Testis (tissue), 3 donors: ENCODE results near the gene WDR88. TPM values are rescaled to one million over a fixed set of nuclear protein-coding genes. Genes with fewer than 3 reads are reported as not detected.
A peak's percentile ranks its signal among the peaks of the same experiment; 100 is the strongest.

Source experiments
- DNase-seq: peaks from one replicate; pipeline ENCODE4 v3.0.0-alpha.2; 2019
- H3K27ac ChIP-seq, 2 donors: fragments of 200-600 bp; sonication (generic); one replicate each; pipeline ENCODE4 v1.5.1; 2019
- H3K27me3 ChIP-seq: fragments of 200-600 bp; sonication (generic); one replicate; pipeline ENCODE4 v1.5.1; 2019
- H3K36me3 ChIP-seq: fragments of 200-600 bp; sonication (generic); one replicate; pipeline ENCODE4 v1.5.1; 2017; ENCODE audit warnings: low read depth; ENCODE audit errors: missing control alignments
- H3K4me1 ChIP-seq: fragments of 200-600 bp; sonication (generic); one replicate; pipeline ENCODE4 v1.5.1; 2019
- H3K4me3 ChIP-seq, 2 donors: fragments of 200-600 bp; sonication (generic); one replicate each; pipeline ENCODE4 v1.5.1; 2017 to 2019
- H3K9me3 ChIP-seq: fragments of 200-600 bp; sonication (generic); one replicate; pipeline ENCODE4 v1.5.1; 2017
- CTCF ChIP-seq, 3 experiments: fragments of 450-650 bp in 2 of 3; fragments of 200-600 bp in 1 of 3; sonication (generic) in 1 of 3; IDR thresholded peaks; one replicate each; pipeline ENCODE4 v1.5.1; 2016 to 2019; ENCODE audit warnings: antibody characterized with exemption in 3 of 3, mild to moderate bottlenecking in 2 of 3, moderate library complexity in 1 of 3
- POLR2A ChIP-seq: fragments of 450-650 bp; IDR thresholded peaks from one replicate; pipeline ENCODE4 v1.6.1; 2017; ENCODE audit warnings: antibody characterized with exemption, mild to moderate bottlenecking, moderate library complexity
- WGBS, 2 donors: methylation state at CpG; one replicate each; pipeline ENCODE4 v1.1.5; 2018; 5-methylcytosine and 5-hydroxymethylcytosine counted together
- intact Hi-C: fragments of 100-400 bp; cut with DNase I; formaldehyde crosslinking; loops from one replicate; pipeline ENCODE4 v1.15.1; 2023; ENCODE audit warnings: low total_unique reads
- polyA plus RNA-seq: library from polyadenylated mRNA; stranded (reverse); fragments of 350-450 nt; fragmentation: Illumina TruSeq; extraction: RNeasy Lipid Tissue Mini Kit (QIAGEN cat#74804); gene quantifications from one replicate; pipeline ENCODE4 v1.2.3, GENCODE V29; 2014; ENCODE audit warnings: low read depth, low replicate concordance; ENCODE audit not compliant: insufficient read depth
- total RNA-seq, 2 donors: library from RNA; depleted of rRNA; stranded (reverse); fragments of >200 nt; gene quantifications; one replicate each; pipeline ENCODE4 v1.2.3, GENCODE V29; 2016

Gene WDR88
- total and polyA plus RNA-seq, 3 donors from 2014 or later = 5.0 to 15.3 (median 8.9) TPM

DNA sequence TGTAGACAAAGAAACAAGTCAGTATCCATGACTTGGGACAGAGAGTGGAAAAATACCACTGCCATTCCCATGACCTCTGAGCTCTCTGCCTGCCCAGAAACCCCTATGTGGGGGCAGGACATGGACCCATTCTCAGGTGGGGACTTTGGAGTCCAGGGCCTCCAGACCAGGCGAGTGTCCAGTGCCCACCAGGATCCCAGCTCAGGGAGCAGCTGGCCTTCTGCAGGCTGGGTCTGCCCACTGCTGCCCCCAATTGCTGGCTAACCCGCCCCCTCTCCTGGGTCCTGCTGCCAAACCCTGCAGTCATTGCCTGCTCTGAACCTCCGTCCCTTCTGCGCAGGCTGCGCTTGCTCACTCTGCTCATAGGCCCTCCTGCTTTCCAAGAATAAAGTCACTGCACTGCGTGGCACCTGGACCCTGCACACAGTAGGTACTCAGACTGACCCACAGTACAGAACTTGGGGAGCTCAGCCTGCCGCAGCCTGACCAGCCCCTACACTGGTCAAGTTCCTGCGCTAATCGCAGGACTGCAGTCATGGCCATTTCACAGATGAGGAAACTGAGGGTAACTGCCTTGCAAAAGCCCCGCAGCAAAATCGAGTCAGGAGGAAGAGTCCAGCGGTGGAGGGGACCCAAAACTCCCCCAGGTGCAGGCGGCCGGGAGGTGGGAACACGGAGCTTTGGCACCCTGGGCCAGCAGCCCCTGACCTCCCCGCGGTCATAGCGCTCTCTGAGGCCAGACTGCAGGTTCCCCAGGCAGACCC lies 93.0 kb downstream of the WDR88 start:
- Histone ChIP-seq H3K4me1 (no peaks in the 10 kb centered on the region), H3K9me3 (no peaks in the 10 kb centered on the region), H3K4me3 (peak overlapping the region in 1 of 2 donors; percentile 44), H3K27me3 (peaks cover 8% of the 10 kb centered on the region), H3K36me3 (no peaks in the 10 kb centered on the region), H3K27ac (no peak overlapping the region)
- no peak for DNase-seq
- WGBS, 2 donors = 44 to 80% methylated on average over 3 to 18 of the region's 18 CpGs
- TF ChIP-seq CTCF (IDR thresholded peaks at IDR 0.05) (no peak), POLR2A (no peak)
- intact Hi-C loops = no loop called here

Other genes starting within 250 kb of the WDR88 start
- 10 to 100 TPM; 16.7 to 17.2 TPM for gene CEP89, start 160.2 kb upstream of the WDR88 start, total RNA-seq
- 14.0 TPM for gene CEP89, start 160.2 kb upstream of the WDR88 start, polyA plus RNA-seq
- gene FAAP24, start 159.9 kb upstream of the WDR88 start, total RNA-seq = 10 to 100 TPM in 1 of 2 donors, 1 to 10 TPM in 1; 5.5 to 11.8 TPM
- 15.8 TPM for gene FAAP24, start 159.9 kb upstream of the WDR88 start, polyA plus RNA-seq
- gene RHPN2, start 67.2 kb upstream of the WDR88 start, total RNA-seq = 1 to 10 TPM; 3.5 to 8.1 TPM
- 4.0 TPM for gene RHPN2, start 67.2 kb upstream of the WDR88 start, polyA plus RNA-seq
- gene GPATCH1, start 50.9 kb upstream of the WDR88 start, total RNA-seq = 10 to 100 TPM; 13.1 to 14.2 TPM
- 12.0 TPM for gene GPATCH1, start 50.9 kb upstream of the WDR88 start, polyA plus RNA-seq
- gene LRP3, start 62.2 kb downstream of the WDR88 start, total RNA-seq = 10 to 100 TPM; 29.3 to 50.9 TPM
- 21.8 TPM for gene LRP3, start 62.2 kb downstream of the WDR88 start, polyA plus RNA-seq
- gene SLC7A10, start 93.7 kb downstream of the WDR88 start, total RNA-seq = 1 to 10 TPM; 3.0 to 5.8 TPM
- 2.1 TPM for gene SLC7A10, start 93.7 kb downstream of the WDR88 start, polyA plus RNA-seq
- gene CEBPA, start 170.4 kb downstream of the WDR88 start, total RNA-seq = 1 to 10 TPM; 3.5 to 5.0 TPM
- 4.7 TPM for gene CEBPA, start 170.4 kb downstream of the WDR88 start, polyA plus RNA-seq
- 10 to 100 TPM; 20.8 to 20.9 TPM for gene CEBPG, start 241.6 kb downstream of the WDR88 start, total RNA-seq
- 24.3 TPM for gene CEBPG, start 241.6 kb downstream of the WDR88 start, polyA plus RNA-seq